GM18505 (cell line): ENCODE data around the gene CLEC16A.
A peak's percentile ranks its signal among the peaks of the same experiment; 100 is the strongest.

Source experiments
- ATAC-seq: cut with Tn5 transposase; IDR thresholded peaks from one replicate; pipeline ENCODE4 v1.9.1; 2021; ENCODE audit not compliant: unreplicated experiment
- POLR2A ChIP-seq: IDR thresholded peaks from 4 replicates; pipeline ENCODE4 v1.6.1; 2011; ENCODE audit warnings: borderline replicate concordance; ENCODE audit not compliant: insufficient read depth, insufficient read length; ENCODE audit errors: extremely low read depth

Gene CLEC16A

GRCh38 chr16:10944249-10945064, at the start of gene CLEC16A:
Gene CLEC16A (plus strand): TSS chr16:10944564. CDS start chr16:10944718, 154 bp downstream.
- peak; percentile 70 for TF ChIP-seq POLR2A
- ATAC-seq, result peak; percentile 60

GRCh38 chr16:10895053-10895946, 49.1 kb upstream of the CLEC16A start:
- TF ChIP-seq POLR2A, result no peak

GRCh38 chr16:10896165-10896564, 48.2 kb upstream of the CLEC16A start:
- no peak for TF ChIP-seq POLR2A
- no peak for ATAC-seq

More at GRCh38 chr16:10895053-10895946, 49.1 kb upstream of the CLEC16A start:
- no peak for ATAC-seq

- ATAC-seq, result no peak
- TF ChIP-seq POLR2A, result peak; percentile 34
Measured at GRCh38 chr16:10896723-10897122, 47.6 kb upstream of the CLEC16A start.

- no peak for ATAC-seq
- TF ChIP-seq POLR2A, result no peak
Measured at GRCh38 chr16:10897134-10897533, 47.2 kb upstream of the CLEC16A start.

- TF ChIP-seq POLR2A, result no peak
- ATAC-seq, result no peak
Measured at GRCh38 chr16:10902999-10903398, 41.4 kb upstream of the CLEC16A start.

- TF ChIP-seq POLR2A, result peak; percentile 30
Measured at GRCh38 chr16:10906482-10906881, 37.9 kb upstream of the CLEC16A start.

GRCh38 chr16:10906914-10907756, 37.2 kb upstream of the CLEC16A start:
- no peak for TF ChIP-seq POLR2A
- no peak for ATAC-seq

More at GRCh38 chr16:10906482-10906881, 37.9 kb upstream of the CLEC16A start:
- ATAC-seq, result no peak

GRCh38 chr16:10907757-10908045, 36.7 kb upstream of the CLEC16A start:
- no peak for TF ChIP-seq POLR2A
- ATAC-seq, result no peak

GRCh38 chr16:10911267-10911666, 33.1 kb upstream of the CLEC16A start:
- no peak for TF ChIP-seq POLR2A
- ATAC-seq, result no peak

- no peak for TF ChIP-seq POLR2A
- no peak for ATAC-seq
Measured at GRCh38 chr16:10916534-10916933, 27.8 kb upstream of the CLEC16A start.

- peak; percentile 43 for TF ChIP-seq POLR2A
- ATAC-seq, result peak; percentile 56
Measured at GRCh38 chr16:10918294-10919002, 25.9 kb upstream of the CLEC16A start.
